Fibroblast of gingiva (primary cell): ENCODE data around the gene NSUN4.

Source experiments
- DNase-seq: peaks from one replicate; pipeline ENCODE4 v3.0.0-alpha.2; 2011; ENCODE audit warnings: low read depth

NSUN4 gene

GRCh38 chr1:46406881-46407608 lies 66.4 kb downstream of the NSUN4 start:
- no peak for DNase-seq

- no peak for DNase-seq
Measured at GRCh38 chr1:46407636-46408035, 67.0 kb downstream of the NSUN4 start.

GRCh38 chr1:46408356-46409062 lies 67.9 kb downstream of the NSUN4 start:
- DNase-seq, result no peak

- no peak for DNase-seq
Measured at GRCh38 chr1:46409063-46409372, 68.4 kb downstream of the NSUN4 start.

- peak; percentile 17 for DNase-seq
Measured at GRCh38 chr1:46410156-46411009, 69.8 kb downstream of the NSUN4 start.

GRCh38 chr1:46411010-46411405 lies 70.4 kb downstream of the NSUN4 start:
- DNase-seq, result no peak
